Measurements from ENCODE around the gene CCNK.

The CCNK gene

DNA sequence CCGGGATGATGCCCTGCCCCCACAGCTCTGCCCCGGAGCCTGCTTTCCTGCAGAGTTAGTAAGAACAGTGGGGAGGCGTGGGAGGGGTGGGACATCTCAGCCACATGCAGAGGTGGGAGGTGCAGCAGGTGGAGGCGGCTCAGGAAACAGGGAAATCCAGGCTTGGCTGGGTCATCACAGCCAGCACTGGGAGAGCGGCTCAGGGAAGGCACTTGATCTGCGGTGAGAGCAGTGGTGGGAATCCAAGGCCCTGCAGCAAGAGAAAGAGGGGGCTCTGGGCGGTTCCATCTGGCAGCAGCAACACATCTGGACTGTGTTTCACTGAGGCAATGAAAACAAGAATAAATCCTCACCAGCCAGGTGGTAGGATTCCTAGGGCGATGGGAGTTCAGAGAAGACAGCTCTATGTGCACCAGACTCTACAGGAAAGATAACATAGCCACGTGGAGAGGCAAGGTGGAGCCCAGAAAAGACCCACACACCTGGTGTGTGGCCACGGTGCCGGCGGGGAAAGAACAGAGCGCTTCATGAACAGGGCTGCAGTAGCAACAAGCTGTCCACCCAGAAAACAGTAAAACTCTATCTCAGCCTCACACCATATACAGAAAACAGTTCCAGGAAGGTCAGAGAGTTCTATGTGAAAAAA is 65.1 kb downstream of the CCNK start:
- Histone ChIP-seq H3K4me1 (ENCODE audit: insufficient read depth, low read length) (peaks cover 25% of the 10 kb centered on the region; the same call in 1 of the 2 replicates), H3K4me3 (ENCODE audit: low read length) (no peak overlapping the region), H3K9ac (ENCODE audit: low read depth, low read length) (no peak overlapping the region)

DNA sequence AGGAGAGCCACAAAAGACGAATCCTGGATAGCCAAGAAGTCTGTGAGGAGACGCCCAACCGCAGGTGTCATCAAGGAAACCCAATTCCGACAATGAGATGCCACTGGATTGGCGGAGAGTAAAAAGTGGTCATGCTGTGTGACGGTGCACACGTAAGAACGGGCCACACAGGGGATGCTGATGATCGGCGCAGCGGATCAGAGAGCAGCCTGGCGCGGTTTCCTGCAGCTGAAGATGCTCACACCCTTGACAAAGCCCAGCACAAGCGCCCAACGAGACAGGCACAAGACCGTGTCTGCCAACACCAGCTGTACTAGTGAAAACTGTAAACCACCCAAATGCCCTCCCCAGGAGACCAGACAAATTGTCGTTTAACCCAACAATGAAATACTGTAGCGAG is 67.0 kb downstream of the CCNK start:
- 94% methylated on average over 18 of the region's 18 CpGs for WGBS
- no peaks in the 10 kb centered on the region for H3K9me3 ChIP-seq (ENCODE audit: insufficient read depth, low read depth, low read length)
- H3K4me1 ChIP-seq (ENCODE audit: insufficient read depth, low read length): peaks cover 25% of the 10 kb centered on the region; the same call in 1 of the 2 replicates
- no peaks in the 10 kb centered on the region for H3K27me3 ChIP-seq (ENCODE audit: insufficient read depth, low read length)
- H3K4me3 ChIP-seq (ENCODE audit: low read length): no peak overlapping the region
- H3K27ac ChIP-seq (ENCODE audit: low read depth, low read length): no peak overlapping the region
- H3K36me3 ChIP-seq (ENCODE audit: insufficient read depth, low read length): no peaks in the 10 kb centered on the region
- H3K9ac ChIP-seq (ENCODE audit: low read depth, low read length): no peak overlapping the region

More for the DNA sequence above, 65.1 kb downstream of the CCNK start:
- 32% methylated on average over 13 of the region's 13 CpGs for WGBS
- H3K36me3 ChIP-seq (ENCODE audit: insufficient read depth, low read length): no peaks in the 10 kb centered on the region
- peak overlapping the region; percentile 17; the same call in 1 of the 2 replicates for H3K27ac ChIP-seq (ENCODE audit: low read depth, low read length)
- no peaks in the 10 kb centered on the region for H3K27me3 ChIP-seq (ENCODE audit: insufficient read depth, low read length)
- H3K9me3 ChIP-seq (ENCODE audit: insufficient read depth, low read depth, low read length): no peaks in the 10 kb centered on the region

DNA sequence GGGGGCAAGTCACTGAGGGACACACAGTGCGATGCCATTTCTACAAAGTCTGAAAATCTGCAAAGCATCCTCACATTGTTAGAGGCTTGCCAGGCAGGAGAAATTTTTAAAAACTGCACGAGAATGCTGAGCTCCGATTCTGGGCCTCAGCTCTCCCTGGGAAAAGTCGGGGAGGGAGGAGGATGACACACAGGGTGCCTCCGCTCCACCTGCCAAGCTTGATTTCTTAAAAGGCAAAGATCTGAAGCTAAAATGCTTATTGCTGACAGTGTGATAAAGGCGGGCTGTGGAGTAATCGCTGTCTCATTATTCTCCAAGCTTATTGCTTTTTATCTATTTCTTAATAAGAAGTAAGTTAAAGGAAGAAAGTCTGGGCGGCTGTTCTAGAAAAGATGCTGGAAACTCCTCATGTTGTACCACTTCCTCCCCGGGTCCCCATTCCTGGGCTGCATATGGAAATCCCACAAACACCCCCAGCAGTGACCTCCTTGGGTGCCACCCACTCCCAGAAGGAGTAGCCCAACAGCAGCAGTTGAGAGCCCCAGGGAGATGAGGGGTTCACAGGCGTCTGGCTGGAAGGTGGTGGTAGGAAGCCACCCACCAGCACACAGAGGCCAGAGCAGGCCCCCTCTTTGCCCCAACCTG is 67.8 kb downstream of the CCNK start:
- Histone ChIP-seq H3K36me3 (ENCODE audit: insufficient read depth, low read length) (no peaks in the 10 kb centered on the region), H3K4me3 (ENCODE audit: low read length) (no peak overlapping the region), H3K27ac (ENCODE audit: low read depth, low read length) (no peak overlapping the region), H3K4me1 (ENCODE audit: insufficient read depth, low read length) (peaks cover 25% of the 10 kb centered on the region; the same call in 1 of the 2 replicates), H3K27me3 (ENCODE audit: insufficient read depth, low read length) (no peaks in the 10 kb centered on the region), H3K9ac (ENCODE audit: low read depth, low read length) (no peak overlapping the region), H3K9me3 (ENCODE audit: insufficient read depth, low read depth, low read length) (no peaks in the 10 kb centered on the region)
- 78% methylated on average over 7 of the region's 10 CpGs for WGBS

DNA sequence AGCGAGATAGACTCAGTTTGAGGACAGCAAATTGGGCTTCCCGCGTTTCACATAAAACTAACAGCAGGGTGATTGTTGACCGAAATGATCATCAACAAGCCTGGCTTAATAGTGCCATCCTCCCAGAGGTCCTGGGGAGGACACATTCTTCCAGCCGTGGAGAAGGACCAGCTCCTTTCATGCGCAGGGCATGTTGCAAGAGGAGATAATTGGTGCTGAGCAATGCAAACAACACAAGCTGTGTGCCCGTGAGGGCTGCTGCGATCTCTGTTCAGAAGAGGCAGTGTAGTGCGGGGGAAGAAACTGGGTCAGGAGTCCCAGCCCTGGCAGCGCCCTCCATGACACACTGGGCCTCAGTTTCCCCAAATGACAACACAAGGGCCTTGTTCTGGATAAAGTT is 68.5 kb downstream of the CCNK start:
- H3K36me3 ChIP-seq (ENCODE audit: insufficient read depth, low read length): no peaks in the 10 kb centered on the region
- no peak overlapping the region for H3K4me3 ChIP-seq (ENCODE audit: low read length)
- no peaks in the 10 kb centered on the region for H3K9me3 ChIP-seq (ENCODE audit: insufficient read depth, low read depth, low read length)
- peaks cover 25% of the 10 kb centered on the region; the same call in 1 of the 2 replicates for H3K4me1 ChIP-seq (ENCODE audit: insufficient read depth, low read length)
- no peak overlapping the region for H3K27ac ChIP-seq (ENCODE audit: low read depth, low read length)
- no peaks in the 10 kb centered on the region for H3K27me3 ChIP-seq (ENCODE audit: insufficient read depth, low read length)
- no peak overlapping the region for H3K9ac ChIP-seq (ENCODE audit: low read depth, low read length)
- 69% methylated on average over 10 of the region's 10 CpGs for WGBS

DNA sequence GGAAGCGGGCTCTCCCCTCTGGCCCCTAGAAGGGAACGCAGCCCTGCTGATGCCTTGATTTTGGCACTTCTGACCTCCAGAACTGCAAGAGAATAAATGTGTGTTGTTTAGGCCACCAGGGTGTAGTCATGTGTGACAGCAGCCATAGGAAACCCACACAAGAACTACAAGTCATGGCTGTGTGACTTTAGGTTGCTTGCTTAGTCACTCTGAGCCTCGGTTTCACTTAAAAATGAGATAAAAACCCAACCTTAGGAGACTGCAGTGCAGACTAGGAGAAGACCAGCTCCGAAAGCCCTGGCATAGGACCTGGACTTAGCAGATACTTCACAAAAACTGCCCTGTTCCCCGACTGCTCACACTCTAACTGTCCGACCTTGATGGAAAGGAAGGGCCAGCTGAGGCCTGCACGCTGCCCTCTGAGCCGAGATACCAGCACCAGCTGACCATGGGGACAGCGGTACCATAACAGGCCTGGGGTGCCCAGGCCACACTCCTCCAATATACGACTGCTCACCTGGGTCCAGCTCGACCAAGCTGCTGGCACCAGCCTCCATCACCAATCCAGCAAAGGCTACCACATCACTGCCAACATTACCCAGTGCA is 69.3 kb downstream of the CCNK start:
- Histone ChIP-seq H3K9me3 (ENCODE audit: insufficient read depth, low read depth, low read length) (no peaks in the 10 kb centered on the region), H3K4me1 (ENCODE audit: insufficient read depth, low read length) (peaks cover 23% of the 10 kb centered on the region; the same call in 1 of the 2 replicates), H3K4me3 (ENCODE audit: low read length) (no peak overlapping the region), H3K27ac (ENCODE audit: low read depth, low read length) (no peak overlapping the region), H3K27me3 (ENCODE audit: insufficient read depth, low read length) (no peaks in the 10 kb centered on the region), H3K36me3 (ENCODE audit: insufficient read depth, low read length) (no peaks in the 10 kb centered on the region), H3K9ac (ENCODE audit: low read depth, low read length) (no peak overlapping the region)
- WGBS: 95% methylated on average over 11 of the region's 11 CpGs

DNA sequence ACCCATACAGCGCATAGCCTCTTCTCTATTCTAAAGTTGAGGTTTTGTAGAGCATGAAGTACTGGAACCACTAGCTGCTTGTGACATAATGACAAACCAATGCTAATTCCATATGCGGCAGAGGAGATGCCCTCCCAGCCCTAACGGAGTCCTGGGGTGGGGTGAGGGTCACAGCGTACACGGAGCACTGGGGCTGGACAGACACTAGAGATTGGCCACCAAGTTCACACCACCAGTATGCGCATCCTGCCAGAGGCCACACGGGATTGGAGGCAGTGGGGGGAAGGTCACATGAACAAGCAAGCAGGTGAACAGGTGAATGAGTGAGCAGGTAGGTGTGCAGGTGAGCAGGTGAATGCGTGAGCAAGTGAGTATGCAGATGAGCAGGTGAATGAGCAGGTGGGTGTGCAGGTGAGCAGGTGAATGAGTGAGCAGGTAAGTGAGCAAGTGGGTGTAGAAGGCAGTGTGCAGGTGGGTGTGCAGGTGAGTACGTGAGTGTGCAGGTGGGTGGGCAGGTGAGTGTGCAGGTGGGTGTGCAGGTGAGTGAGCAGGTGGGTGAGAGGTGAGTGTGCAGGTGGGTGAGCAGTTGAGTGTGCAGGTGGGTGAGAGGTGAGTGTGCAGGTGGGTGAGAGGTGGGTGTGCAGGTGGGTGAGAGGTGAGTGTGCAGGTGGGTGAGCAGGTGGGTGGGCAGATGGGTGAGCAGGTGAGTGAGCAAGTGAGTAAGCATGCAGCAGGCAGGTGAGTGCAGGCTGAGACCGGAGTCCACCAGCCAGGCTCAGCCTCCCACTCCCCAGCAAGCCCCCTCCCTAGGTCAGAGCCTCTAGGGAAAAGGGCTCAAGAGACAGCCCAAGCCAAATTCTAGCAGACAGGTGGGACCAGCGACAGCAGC is 70.1 kb downstream of the CCNK start:
- WGBS: 80% methylated on average over 11 of the region's 11 CpGs
- H3K27ac ChIP-seq (ENCODE audit: low read depth, low read length): no peak overlapping the region
- H3K9ac ChIP-seq (ENCODE audit: low read depth, low read length): no peak overlapping the region

DNA sequence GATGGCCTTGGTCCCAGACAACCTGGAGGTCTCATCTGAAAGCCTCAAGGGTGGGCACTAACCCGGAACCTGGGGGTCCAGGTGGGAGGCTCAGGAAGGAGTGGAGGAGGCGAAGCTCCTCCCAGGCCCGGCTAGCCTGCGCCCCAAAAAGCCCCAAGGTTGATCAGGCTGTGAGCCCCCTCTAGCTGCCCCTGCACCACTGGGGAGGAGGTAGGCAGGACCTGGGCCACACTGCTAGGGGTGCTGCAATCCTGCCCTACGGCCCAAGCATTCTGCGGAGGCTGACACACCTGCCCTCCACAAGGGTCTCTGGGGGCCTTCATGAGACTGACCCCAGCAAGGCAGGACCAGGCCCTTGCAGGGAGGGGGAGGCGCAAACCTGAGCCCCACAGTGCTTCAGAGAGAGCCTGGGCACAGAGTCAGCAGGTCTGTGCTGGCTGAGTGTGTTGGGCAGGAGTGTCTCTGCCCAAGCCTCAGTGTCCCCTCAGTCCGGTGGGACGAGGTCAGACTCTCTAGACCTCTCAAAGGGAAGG is 70.9 kb downstream of the CCNK start:
- Histone ChIP-seq H3K9me3 (ENCODE audit: insufficient read depth, low read depth, low read length) (no peaks in the 10 kb centered on the region), H3K4me1 (ENCODE audit: insufficient read depth, low read length) (peaks cover 9% of the 10 kb centered on the region; the same call in 1 of the 2 replicates), H3K27ac (ENCODE audit: low read depth, low read length) (no peak overlapping the region), H3K9ac (ENCODE audit: low read depth, low read length) (no peak overlapping the region), H3K4me3 (ENCODE audit: low read length) (no peak overlapping the region), H3K36me3 (ENCODE audit: insufficient read depth, low read length) (no peaks in the 10 kb centered on the region), H3K27me3 (ENCODE audit: insufficient read depth, low read length) (no peaks in the 10 kb centered on the region)
- WGBS: 83% methylated on average over 9 of the region's 9 CpGs

More for the DNA sequence above, 70.1 kb downstream of the CCNK start:
- peaks cover 16% of the 10 kb centered on the region; the same call in 1 of the 2 replicates for H3K4me1 ChIP-seq (ENCODE audit: insufficient read depth, low read length)
- H3K27me3 ChIP-seq (ENCODE audit: insufficient read depth, low read length): no peaks in the 10 kb centered on the region
- H3K36me3 ChIP-seq (ENCODE audit: insufficient read depth, low read length): no peaks in the 10 kb centered on the region
- no peaks in the 10 kb centered on the region for H3K9me3 ChIP-seq (ENCODE audit: insufficient read depth, low read depth, low read length)
- H3K4me3 ChIP-seq (ENCODE audit: low read length): no peak overlapping the region

DNA sequence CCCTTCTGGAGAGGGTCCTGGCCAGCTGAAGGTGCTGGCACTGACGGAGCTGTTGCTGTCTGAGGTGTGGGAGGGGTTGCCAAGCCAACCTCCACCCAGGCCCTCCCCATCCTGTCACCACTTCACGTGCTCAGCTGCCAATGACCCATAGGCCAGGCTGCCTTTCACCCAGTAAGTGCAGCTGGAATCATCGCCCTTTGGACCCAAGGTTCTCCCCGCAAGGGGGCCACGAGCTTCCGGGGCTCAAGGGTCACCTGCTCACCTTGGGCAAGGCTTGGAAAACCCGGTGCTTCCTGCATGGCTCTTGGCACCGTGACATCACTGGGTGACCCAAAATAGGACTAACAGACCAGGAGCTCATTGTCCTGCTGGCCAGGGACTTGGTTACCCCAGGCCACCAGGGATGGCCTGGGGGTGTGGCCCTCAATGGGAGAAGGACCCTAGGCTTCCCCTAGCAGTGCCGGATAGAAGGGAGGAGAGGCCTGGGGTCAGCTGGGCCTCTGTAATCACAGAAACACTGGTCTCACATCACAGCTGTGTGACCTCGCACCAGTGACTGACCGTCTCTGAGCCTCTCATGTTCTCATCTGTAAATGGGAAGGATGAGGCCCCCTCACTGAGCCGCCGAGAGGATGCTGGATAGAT is 71.5 kb downstream of the CCNK start:
- H3K27ac ChIP-seq (ENCODE audit: low read depth, low read length): no peak overlapping the region
- H3K4me3 ChIP-seq (ENCODE audit: low read length): no peak overlapping the region
- H3K4me1 ChIP-seq (ENCODE audit: insufficient read depth, low read length): peaks cover 9% of the 10 kb centered on the region; the same call in 1 of the 2 replicates
- no peaks in the 10 kb centered on the region for H3K36me3 ChIP-seq (ENCODE audit: insufficient read depth, low read length)
- no peaks in the 10 kb centered on the region for H3K27me3 ChIP-seq (ENCODE audit: insufficient read depth, low read length)
- no peaks in the 10 kb centered on the region for H3K9me3 ChIP-seq (ENCODE audit: insufficient read depth, low read depth, low read length)
- no peak overlapping the region for H3K9ac ChIP-seq (ENCODE audit: low read depth, low read length)
- 86% methylated on average over 13 of the region's 13 CpGs for WGBS

DNA sequence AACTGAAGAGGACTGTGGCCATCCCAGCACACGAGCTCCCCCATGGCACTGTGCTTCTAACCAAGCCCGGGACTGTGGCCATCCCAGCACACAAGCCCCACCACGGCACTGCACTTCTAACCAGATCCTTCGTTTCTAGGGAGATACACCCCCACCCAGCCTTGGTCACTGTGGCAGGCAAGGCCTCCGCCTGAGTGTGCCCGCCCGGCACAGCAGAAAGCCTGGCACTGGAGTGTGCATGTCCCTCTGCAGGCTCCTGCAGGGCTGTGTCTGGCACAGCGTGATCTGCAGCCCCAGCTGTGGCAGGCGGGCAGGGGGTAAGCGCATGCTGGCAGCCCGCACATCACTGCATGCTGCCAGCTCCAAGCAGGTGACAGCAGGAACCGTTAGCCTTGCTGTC is 73.0 kb downstream of the CCNK start:
- no peak overlapping the region for H3K4me3 ChIP-seq (ENCODE audit: low read length)
- no peaks in the 10 kb centered on the region for H3K36me3 ChIP-seq (ENCODE audit: insufficient read depth, low read length)
- no peaks in the 10 kb centered on the region for H3K27me3 ChIP-seq (ENCODE audit: insufficient read depth, low read length)
- WGBS: 84% methylated on average over 12 of the region's 12 CpGs
- H3K9ac ChIP-seq (ENCODE audit: low read depth, low read length): no peak overlapping the region
- H3K4me1 ChIP-seq (ENCODE audit: insufficient read depth, low read length): peaks cover 3% of the 10 kb centered on the region; the same call in 1 of the 2 replicates
- H3K27ac ChIP-seq (ENCODE audit: low read depth, low read length): no peak overlapping the region
- no peaks in the 10 kb centered on the region for H3K9me3 ChIP-seq (ENCODE audit: insufficient read depth, low read depth, low read length)

DNA sequence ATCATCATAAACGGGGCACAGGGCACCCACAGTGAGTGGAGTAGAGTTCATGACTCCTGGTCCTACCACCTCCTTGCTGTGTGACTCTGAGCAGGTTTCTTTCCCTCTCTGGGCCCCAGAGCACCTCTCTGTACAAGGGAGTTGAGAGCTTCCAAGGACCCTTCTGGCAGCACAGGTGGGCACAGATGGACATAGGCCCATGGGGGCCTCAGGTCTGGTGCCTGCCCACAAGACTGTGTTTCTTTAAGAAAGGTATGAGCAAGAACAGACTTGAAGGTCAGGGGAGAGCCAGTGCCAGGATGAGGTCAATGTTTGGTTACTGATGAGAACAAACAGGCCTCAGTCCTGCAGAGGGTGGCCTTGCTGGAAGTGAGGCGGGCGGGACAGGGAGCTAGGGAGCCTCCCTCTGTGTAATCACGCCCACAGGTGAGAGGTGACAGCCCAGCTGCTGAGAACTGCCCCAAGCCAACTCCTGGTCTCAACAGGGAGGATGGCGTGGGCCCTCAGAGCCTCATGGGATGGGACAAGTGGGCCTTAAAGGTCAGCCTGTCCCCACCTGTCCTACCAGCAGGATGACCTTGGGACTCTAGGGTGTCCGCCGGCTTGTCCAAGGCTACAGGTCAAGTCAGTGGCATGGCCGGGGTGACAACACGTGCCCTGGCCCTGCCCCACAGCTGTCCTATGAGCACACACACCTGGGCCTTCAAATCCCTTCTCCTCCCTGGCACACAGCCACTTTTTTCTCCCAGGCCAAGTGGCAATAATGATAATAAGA is 73.7 kb downstream of the CCNK start:
- H3K9ac ChIP-seq (ENCODE audit: low read depth, low read length): no peak overlapping the region

More for the DNA sequence above, 73.7 kb downstream of the CCNK start:
- no peak overlapping the region for H3K4me3 ChIP-seq (ENCODE audit: low read length)
- no peak overlapping the region for H3K27ac ChIP-seq (ENCODE audit: low read depth, low read length)
- 85% methylated on average over 9 of the region's 9 CpGs for WGBS
- H3K9me3 ChIP-seq (ENCODE audit: insufficient read depth, low read depth, low read length): no peaks in the 10 kb centered on the region
- H3K4me1 ChIP-seq (ENCODE audit: insufficient read depth, low read length): no peaks in the 10 kb centered on the region
- H3K36me3 ChIP-seq (ENCODE audit: insufficient read depth, low read length): no peaks in the 10 kb centered on the region
- no peaks in the 10 kb centered on the region for H3K27me3 ChIP-seq (ENCODE audit: insufficient read depth, low read length)

Measured in HUES64 (cell line).